HG03354 (cell line): ENCODE data around the gene MORC3.
"Not testable (repeated sequence)": the region's sequence is repeated elsewhere in the genome, so short reads cannot be mapped to it uniquely, and the experiment has no call there.

Source experiments
- ATAC-seq: cut with Tn5 transposase; IDR thresholded peaks from one replicate; pipeline ENCODE4 v1.9.1; 2021; ENCODE audit warnings: mild to moderate bottlenecking; ENCODE audit not compliant: unreplicated experiment, poor library complexity, severe bottlenecking

MORC3 gene

DNA sequence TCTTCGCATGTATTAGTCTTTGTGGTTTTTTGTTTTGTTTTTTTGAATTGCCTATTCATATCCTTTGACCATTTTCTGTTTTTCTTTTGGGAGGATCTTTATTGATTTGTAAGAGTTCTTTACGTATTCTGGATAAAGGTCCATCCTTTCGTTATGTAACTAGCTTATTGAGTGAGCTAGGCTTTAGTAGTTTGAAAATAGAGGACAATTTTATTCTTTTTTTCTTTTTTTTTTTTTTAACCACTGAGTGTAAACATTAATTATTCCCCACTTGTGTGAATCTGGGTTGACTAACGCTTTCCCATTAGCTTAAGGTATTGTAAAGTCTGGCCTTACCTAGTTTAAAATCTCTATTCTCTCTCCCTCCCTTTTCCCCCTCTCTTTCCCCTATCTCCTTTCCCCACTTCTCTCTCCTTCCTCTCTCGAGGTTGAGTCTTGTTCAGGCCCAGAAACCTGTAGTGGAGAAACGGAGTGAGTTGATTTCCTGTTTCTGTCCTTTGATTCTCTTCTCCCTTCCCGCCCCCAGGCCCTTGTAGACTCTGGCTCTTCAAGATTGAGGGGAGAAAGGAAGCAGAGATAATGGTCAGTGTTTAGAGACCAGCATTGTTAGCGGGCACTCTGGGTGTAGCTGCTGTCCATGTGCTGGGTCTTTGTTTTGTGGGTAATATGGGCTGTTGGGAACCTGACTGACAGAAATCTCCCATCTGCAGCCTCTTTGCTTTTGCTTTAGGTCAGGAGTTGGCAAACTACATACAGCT, 1.5 kb downstream of the MORC3 start:
- ATAC-seq: no peak

DNA sequence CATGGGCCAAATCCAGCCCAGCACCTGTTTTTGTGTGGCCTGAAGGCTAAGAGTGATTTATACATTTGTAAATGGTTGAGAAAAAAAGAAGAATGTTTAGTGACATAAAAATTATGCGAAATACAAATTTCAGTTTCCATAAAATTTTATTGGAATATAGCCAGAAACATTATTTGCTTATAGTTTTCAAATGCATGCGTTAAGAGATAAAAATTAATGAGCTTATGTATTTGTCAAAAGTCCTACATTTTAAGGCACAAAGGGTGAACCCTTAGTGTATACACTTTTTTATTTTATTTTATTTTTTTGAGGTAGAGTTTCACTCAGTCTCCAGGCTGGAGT, 2.1 kb downstream of the MORC3 start:
- no peak for ATAC-seq

- ATAC-seq: no peak
Measured at GRCh38 chr21:36323032-36323431, 3.0 kb downstream of the MORC3 start.

DNA sequence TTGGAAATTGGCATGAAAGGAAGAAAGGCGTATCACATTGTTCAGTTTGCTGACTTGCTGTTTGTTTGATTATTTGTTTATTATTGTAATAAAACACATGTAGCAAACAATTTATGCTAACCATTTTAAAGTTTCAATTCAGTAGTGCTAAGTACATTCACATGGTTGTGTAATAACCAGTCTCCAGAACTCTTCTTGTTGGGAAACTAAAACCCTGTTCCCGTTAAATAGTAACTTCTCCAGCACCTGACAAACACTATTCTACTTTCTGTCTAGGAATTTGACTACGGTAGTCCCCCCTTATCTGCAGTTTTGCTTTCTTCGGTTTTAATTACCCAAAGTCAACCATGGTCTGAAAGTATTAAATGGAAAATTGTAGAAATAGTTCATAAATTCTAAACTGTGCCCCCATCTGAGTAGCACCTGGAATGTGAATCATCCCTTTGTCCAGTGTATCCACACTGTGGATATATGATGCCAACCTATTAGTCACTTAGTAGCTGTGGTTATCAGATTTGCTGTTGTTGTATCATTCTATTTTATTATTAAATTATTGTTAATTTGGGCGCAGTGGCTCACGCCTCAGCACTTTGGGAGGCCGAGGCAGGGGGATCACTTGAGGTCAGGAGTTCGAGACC, 5.5 kb downstream of the MORC3 start:
- ATAC-seq: no peak

DNA sequence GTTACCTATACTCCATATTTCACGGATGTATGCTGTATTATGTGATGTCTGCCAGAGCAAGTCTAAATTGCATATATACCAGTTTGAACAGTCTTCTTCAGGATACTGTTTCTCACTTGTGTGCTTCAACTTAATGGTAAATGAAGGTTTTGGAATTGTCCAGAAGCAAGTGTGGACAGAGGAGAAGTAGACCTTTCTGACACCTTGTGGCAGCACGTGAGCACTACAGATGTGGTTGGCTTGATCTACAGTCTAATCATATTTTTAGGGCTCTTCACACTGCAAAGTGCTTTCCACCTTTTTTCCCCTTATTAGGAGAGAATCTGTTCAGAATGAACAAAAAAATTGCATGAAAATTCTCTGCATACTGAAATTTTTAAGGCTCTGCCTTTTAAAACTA, 10.9 kb downstream of the MORC3 start:
- ATAC-seq: peak; percentile 62

DNA sequence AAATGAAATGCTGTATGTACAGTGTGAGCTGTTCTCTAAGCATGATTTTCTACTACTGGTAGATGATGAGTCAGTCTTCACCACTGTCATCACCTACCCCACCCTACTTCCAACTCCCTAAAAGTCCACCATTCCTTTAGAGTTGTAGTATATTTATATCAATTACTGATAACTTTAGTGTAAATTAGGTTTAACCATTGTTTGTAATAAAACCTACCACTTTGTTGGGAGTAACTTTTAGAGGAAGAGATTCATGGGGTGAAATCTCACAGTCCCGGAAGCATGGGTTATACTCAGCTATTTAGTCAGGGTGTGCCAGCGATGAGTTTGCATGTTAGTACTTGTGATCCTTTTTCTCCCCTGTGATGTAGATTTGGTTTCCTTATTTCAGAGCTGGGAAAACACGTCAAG, 17.1 kb downstream of the MORC3 start:
- no peak for ATAC-seq

- no peak for ATAC-seq
Measured at GRCh38 chr21:36338975-36339374, 19.0 kb downstream of the MORC3 start.

DNA sequence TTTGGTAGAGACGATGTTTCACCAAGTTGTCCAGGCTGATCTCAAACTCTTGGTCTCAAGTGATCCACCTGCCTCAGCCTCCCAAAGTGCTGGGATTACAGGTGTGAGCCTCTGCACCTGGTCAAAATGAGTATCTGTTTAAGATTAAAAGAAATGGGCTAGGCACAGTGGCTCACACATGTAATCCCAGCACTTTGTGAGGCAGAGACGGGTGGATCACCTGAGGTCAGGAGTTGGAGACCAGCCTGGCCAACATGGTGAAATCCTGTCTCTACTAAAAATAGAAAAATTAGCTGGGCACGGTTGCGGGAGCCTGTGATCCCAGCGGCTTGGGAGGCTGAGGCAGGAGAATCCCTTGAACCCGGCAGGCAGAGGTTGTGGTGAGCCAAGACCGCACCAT, 22.6 kb downstream of the MORC3 start:
- not testable (repeated sequence) for ATAC-seq

- ATAC-seq: no peak
Measured at GRCh38 chr21:36344931-36345330, 24.9 kb downstream of the MORC3 start.

DNA sequence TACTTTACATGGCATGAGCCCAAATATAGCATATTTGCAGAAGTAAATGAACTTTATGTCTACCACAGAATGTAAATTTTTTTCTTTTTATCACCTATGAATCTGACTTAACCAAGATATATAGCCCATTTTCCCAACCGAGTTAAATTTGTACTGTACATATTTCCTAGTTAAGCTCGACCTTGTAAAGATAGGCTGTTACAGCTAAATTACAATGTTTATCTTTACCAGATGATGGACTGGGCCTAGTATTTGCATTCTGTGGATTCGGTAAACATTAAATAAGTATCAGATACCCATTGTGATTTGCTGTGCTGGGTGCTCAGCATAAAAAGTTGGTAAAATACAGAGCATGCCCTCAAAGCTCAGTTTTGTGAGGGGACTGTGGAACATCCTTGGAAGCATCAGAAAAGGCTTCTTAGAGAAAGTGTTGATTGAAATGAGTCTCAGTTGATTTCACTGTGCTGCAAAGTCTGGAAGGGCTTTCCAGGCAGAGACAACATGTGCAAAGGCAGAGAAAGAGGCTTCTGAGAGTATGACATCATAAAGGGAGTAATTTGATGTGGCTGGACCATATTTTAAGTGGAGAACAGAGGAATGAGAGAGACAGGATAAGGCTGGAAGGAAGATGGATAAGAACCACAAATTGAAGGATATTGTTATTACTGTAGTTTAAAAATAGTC, 27.4 kb downstream of the MORC3 start:
- no peak for ATAC-seq

DNA sequence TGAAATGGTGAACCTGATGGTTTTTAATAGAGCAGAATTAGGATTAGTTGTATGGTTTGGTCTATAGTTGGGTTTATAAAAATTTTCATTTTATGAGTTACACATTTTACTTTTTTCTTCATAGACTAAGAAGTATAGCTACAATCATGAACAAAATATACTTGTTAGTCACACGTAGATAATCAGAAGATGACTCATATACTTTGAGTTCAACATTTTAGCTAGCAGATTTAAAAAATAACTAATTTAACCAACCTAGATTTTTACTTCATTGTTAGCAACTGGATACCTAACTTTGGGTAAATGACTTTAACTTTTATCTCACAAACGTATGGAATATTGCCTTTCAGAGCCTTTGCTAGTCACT, 27.9 kb downstream of the MORC3 start:
- ATAC-seq: no peak

GRCh38 chr21:36349315-36349714, 29.3 kb downstream of the MORC3 start:
- ATAC-seq: no peak

DNA sequence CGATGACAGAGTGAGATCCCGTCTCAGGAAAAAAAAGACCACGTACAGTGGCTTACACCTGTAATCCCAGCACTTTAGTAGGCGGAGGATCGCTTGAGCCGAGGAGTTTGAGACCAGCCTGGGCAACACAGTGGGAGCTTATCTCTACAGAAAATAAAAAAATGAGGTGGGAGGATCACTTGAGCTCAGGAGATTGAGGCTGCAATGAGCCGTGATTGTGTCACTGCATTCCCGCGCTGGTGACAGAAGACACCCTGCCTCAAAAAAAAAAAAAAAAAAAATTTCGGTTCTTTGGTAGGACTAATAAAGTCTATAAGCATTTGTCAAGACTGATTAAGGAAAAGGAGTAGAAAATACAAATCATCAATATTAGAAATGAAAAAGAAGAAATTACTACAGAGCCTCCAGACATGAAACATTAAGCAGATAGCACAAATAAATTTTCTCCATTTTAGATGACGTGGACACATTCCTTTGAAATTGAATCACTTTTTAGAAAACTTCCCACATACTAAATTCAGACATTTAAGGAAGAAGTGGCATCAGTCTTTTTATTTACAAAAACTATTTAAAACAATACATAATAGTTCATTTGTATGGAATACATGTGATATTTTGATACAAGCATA, 30.4 kb downstream of the MORC3 start:
- no peak for ATAC-seq

DNA sequence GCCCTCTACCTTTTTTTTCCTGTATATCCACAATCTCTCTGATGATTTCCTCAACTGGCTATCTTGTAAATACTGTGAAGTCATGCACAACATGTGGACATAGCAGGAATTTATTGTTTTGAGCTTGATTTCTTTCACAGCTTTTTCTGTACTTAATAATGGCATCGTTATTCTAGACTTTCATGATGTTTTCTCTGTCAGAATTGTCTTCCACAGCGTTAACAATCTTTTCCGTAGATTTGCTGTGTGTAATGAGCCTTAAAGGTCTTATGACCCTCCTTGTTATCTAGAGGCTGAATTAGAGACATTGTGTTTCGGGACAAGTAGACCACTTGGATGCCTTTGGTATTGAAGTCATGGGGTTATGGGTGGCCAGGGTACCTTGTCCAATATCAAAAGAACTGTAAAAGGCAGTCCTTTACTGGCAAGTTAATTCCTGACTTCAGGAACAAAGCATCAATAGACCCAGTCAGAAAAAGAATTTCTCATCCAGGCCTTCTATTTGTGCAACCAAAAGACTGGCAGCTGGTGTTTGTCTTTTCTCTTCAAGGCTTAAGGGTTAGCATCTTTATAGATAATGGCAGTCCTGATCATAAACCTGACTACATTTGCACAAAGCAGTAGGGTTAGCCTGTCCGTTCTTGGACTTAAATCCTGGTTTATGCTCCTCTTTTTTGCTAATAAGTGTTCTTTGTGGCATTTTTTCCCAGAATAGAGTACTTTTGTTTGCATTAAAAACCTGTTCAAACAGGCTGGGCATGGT, 35.1 kb downstream of the MORC3 start:
- ATAC-seq: no peak

GRCh38 chr21:36355868-36356267, 35.9 kb downstream of the MORC3 start:
- ATAC-seq: no peak

- no peak for ATAC-seq
Measured at GRCh38 chr21:36359185-36359584, 39.2 kb downstream of the MORC3 start.

DNA sequence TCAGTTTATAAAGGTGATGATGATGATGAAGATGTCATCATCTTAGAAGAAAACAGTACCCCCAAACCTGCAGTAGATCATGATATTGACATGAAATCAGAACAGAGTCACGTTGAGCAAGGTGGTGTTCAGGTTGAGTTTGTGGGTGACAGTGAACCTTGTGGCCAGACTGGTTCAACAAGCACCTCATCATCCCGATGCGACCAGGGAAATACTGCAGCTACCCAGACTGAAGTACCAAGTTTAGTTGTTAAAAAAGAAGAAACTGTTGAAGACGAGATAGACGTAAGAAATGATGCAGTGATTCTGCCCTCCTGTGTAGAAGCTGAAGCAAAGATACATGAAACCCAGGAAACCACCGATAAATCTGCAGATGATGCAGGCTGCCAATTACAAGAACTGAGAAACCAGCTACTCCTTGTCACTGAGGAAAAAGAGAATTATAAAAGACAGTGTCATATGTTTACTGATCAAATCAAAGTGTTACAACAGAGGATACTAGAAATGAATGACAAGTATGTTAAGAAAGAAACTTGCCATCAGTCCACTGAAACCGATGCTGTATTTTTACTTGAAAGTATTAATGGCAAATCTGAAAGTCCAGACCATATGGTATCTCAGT, 49.2 kb downstream of the MORC3 start:
- ATAC-seq: no peak

- ATAC-seq: no peak
Measured at GRCh38 chr21:36375994-36376393, 56.0 kb downstream of the MORC3 start.

DNA sequence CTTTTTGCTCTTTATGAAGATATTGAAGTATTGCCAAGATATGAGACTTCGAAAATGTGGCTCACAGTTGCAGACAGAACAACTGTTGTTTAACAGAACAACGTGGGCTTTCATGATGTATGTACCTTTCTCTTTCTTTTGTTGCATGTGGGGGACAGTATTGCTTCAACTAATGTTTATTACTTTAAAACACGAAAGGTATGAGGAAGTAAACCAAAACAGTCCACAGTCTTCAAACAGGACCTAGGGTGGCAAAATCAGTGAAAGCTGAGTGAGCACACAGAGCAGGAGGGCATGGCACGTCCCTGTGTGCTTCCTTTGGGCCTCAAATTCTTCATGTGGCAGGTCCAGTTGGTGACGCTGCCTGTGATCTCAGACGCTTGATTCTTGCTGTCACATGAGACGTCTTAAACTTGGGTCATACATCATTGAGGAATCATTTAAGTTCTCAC, 57.4 kb downstream of the MORC3 start:
- ATAC-seq: no peak

- no peak for ATAC-seq
Measured at GRCh38 chr21:36379251-36379650, 59.3 kb downstream of the MORC3 start.
